Activated CD4-positive, alpha-beta T cell treated with anti-CD3 and anti-CD28 coated beads, Interleukin-2, amount 10 ng/mL, durations not matched to agents 7 days and 5 days (primary cell): Measurements from ENCODE around the gene THAP4. TPM values are rescaled to one million over a fixed set of nuclear protein-coding genes. Genes with fewer than 3 reads are reported as not detected.

Experiments
- CTCF ChIA-PET: fragments of 350-600 bp; sonication (Branson Sonifier 250); formaldehyde crosslinking; loops from one replicate; lab custom pipeline; 2021; ENCODE audit warnings: antibody characterized with exemption; lab: Charles Lee
- POLR2A ChIA-PET: fragments of 350-600 bp; sonication (Branson Sonifier 250); formaldehyde crosslinking; loops from one replicate; lab custom pipeline; 2021; ENCODE audit warnings: antibody characterized with exemption; lab: Charles Lee
- DNase-seq: peaks from one replicate; pipeline ENCODE4 v3.0.0-alpha.2; 2020
- H3K27ac Mint-ChIP-seq: one replicate; pipeline ENCODE4 v1.8.0; 2021; ENCODE audit warnings: mild to moderate bottlenecking, moderate library complexity, mixed read lengths
- H3K27me3 Mint-ChIP-seq: one replicate; pipeline ENCODE4 v1.8.0; 2021; ENCODE audit warnings: mixed read lengths
- H3K36me3 Mint-ChIP-seq: one replicate; pipeline ENCODE4 v1.8.0; 2021; ENCODE audit warnings: low read depth, mixed read lengths
- H3K4me1 Mint-ChIP-seq: one replicate; pipeline ENCODE4 v1.8.0; 2021; ENCODE audit warnings: mixed read lengths
- H3K4me3 Mint-ChIP-seq: one replicate; pipeline ENCODE4 v1.8.0; 2021; ENCODE audit warnings: mild to moderate bottlenecking, moderate library complexity, mixed read lengths
- H3K9me3 Mint-ChIP-seq: one replicate; pipeline ENCODE4 v1.8.0; 2021; ENCODE audit warnings: mixed read lengths
- total RNA-seq, 2 experiments: library from RNA; stranded (reverse); gene quantifications; one replicate each; pipeline ENCODE4 v1.2.3, GENCODE V29; 2021

THAP4 gene
- total RNA-seq, 2 experiments from 2014 or later, result 35.4 to 37.0 TPM

DNA sequence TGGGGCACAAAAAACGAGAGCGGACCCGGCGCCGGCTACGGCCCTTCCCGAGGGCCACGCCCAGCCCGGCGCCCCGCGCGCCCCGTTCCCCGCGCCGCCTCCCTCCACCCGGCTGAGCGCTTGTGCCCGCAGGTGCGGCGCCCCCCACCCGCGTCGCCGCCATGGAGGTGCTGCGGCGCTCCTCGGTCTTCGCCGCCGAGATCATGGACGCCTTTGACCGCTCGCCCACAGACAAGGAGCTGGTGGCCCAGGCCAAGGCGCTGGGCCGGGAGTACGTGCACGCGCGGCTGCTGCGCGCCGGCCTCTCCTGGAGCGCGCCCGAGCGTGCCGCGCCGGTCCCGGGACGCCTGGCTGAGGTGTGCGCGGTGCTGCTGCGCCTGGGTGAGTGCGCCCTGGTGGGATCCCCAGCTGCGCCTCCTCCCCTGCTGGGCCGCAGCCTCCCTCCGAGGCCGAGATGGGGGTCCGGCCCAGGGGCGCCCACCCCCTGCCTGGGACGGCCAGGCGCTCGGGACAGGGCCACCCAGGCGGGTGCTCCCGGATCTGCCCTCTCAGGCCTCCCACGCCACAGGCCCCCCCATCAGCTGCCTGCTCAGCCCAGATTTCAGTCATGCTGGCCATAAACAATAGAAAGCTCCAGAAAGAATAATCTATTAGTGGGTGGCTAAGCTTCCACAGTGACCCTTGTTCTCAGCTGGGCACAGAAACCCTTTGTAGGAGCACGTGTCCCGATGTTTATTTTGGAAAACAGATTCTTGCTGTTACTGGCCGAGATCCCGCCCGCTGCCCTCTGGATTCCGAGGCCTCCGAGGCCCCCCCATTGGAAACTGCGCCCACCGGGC lies 77.4 kb downstream of the THAP4 start:
- Mint-ChIP-seq H3K27me3 (peaks cover 37% of the 10 kb centered on the region), H3K27ac (no peak overlapping the region), H3K9me3 (peaks cover 9% of the 10 kb centered on the region), H3K36me3 (peaks cover 9% of the 10 kb centered on the region), H3K4me1 (peaks cover 13% of the 10 kb centered on the region), H3K4me3 (peak overlapping the region; percentile 34)
- DNase-seq, result no peak
- CTCF ChIA-PET, result interaction anchor here (1.5 kb wide), 2 partner anchors 15 to 16 kb away, joined by 4 read pairs; no protein-coding TSS in a partner anchor
- POLR2A ChIA-PET, result no interaction called here

DNA sequence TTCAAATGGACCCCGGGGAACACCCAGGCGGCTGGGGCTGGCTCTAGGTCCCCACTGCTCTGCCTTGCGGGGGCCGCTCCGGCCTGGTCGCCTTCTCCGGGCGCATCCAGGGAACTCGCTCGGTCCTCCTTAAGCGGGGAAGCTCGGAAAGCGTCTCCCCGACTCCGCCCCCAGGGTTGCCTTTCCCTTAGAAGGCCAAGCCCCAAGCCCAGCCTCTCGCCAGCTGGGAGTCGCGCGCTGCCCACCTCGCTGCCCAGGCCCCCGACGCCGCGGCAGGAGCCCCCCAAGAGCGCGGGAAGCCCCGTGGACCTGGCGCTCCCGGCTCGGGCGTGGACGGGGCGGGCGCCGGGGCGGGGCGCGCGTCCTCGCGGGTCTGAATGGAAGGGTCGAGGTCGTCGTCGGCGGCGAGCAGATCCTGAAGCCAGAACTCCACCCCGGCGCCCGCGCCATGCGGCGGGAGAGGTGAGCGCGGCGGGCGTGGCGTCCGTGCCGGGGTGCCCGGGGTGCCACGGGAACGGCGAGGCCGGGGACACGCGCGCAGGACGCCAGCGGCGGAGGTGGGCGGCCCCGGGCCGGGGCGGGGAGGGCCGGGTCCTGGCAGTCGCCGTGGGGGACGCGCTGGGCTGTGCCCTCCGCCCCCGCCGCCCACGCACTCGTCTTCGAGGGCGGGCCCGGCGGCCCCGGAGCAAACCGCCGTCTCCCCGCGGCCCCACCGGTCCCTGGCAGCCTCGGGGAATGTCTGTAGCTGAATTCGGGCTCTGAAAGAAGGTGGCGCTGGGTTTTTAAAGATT lies 78.2 kb downstream of the THAP4 start, which contains the start of gene BOK:
TSS of gene BOK (plus strand) at position 214 of the 791 bp plus-strand sequence. CDS start 739 bp downstream, outside the sequence.
- POLR2A ChIA-PET, result no interaction called here

DNA sequence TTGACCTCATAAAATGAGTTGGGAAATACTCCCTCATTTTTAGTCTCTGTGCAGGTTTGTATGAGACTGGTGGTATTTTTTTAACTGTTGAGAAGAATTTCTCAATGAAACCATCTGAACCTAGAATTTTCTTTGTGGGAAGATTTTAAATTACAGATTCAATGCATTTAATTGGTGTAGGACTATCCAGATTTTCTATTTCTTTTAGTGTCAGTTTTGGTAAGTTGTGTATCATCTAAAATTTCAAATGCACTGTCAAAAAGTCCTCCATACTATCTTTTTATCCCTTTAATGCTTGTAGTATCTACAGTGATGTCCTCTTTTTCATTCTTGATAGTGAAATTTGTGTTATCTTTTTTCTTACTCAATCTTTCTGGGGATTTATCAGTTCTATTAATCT lies 80.2 kb downstream of the THAP4 start:
- Mint-ChIP-seq H3K4me1 (peaks cover 13% of the 10 kb centered on the region), H3K36me3 (peaks cover 9% of the 10 kb centered on the region), H3K9me3 (peaks cover 9% of the 10 kb centered on the region), H3K27ac (no peak overlapping the region), H3K4me3 (no peak overlapping the region), H3K27me3 (peaks cover 37% of the 10 kb centered on the region)
- POLR2A ChIA-PET, result interaction anchor here (0.7 kb wide), 1 partner anchor 479 kb away, joined by 5 read pairs; no protein-coding TSS in a partner anchor
- no peak for DNase-seq
- CTCF ChIA-PET, result interaction anchor here (0.6 kb wide), 1 partner anchor 26 kb away, joined by 3 read pairs; no protein-coding TSS in a partner anchor

More for the DNA sequence above, 78.2 kb downstream of the THAP4 start, which contains the start of gene BOK:
- H3K9me3 Mint-ChIP-seq, result peaks cover 9% of the 10 kb centered on the region
- peaks cover 37% of the 10 kb centered on the region for H3K27me3 Mint-ChIP-seq
- CTCF ChIA-PET, result interaction anchor here (1.5 kb wide), 1 partner anchor 14 kb away, joined by 4 read pairs; no protein-coding TSS in a partner anchor
- H3K27ac Mint-ChIP-seq, result no peak within 1 kb of the TSS
- H3K4me3 Mint-ChIP-seq, result peak within 1 kb of the TSS; percentile 57
- no peak for DNase-seq
- peaks cover 13% of the 10 kb centered on the region for H3K4me1 Mint-ChIP-seq
- H3K36me3 Mint-ChIP-seq, result peaks cover 9% of the 10 kb centered on the region

GRCh38 chr2:241555711-241556110 lies 81.2 kb downstream of the THAP4 start:
- ChIA-PET CTCF (no interaction called here), POLR2A (no interaction called here)
- no peak overlapping the region for H3K27ac Mint-ChIP-seq
- no peak for DNase-seq
- peaks cover 9% of the 10 kb centered on the region for H3K36me3 Mint-ChIP-seq
- H3K4me1 Mint-ChIP-seq, result peaks cover 13% of the 10 kb centered on the region
- peaks cover 37% of the 10 kb centered on the region for H3K27me3 Mint-ChIP-seq
- peaks cover 9% of the 10 kb centered on the region for H3K9me3 Mint-ChIP-seq
- H3K4me3 Mint-ChIP-seq, result no peak overlapping the region

GRCh38 chr2:241554610-241555322 lies 82.2 kb downstream of the THAP4 start:
- Mint-ChIP-seq H3K4me3 (no peak overlapping the region), H3K27me3 (peaks cover 27% of the 10 kb centered on the region), H3K36me3 (peaks cover 9% of the 10 kb centered on the region), H3K4me1 (peaks cover 13% of the 10 kb centered on the region), H3K9me3 (peaks cover 9% of the 10 kb centered on the region), H3K27ac (no peak overlapping the region)
- ChIA-PET CTCF (interaction anchor here (0.6 kb wide), 1 partner anchor 554 kb away, joined by 3 read pairs; no protein-coding TSS in a partner anchor), POLR2A (no interaction called here)
- DNase-seq, result no peak

DNA sequence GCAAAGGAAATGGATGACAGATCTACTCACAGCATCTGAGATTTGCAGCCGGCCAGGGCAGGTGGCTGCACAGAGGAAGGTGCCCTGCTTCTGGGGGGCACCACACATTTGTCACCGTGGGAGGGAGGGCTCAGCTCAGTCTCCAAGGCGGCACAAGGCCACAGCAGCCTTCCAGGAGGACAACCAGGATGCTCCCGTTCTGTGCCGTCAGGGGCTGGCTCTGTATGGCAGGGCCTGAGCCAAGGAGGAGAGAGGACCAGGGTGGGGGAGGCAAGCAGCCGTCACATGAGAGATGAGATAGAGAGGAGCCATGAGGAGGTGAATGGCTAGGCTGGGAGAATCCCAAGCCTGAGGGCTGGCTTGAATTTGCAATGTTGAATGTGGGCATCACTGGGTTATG lies 83.0 kb downstream of the THAP4 start:
- Mint-ChIP-seq H3K4me1 (peaks cover 13% of the 10 kb centered on the region), H3K4me3 (no peak overlapping the region), H3K27me3 (peaks cover 28% of the 10 kb centered on the region), H3K27ac (no peak overlapping the region), H3K36me3 (peaks cover 9% of the 10 kb centered on the region), H3K9me3 (peaks cover 9% of the 10 kb centered on the region)
- POLR2A ChIA-PET, result no interaction called here
- CTCF ChIA-PET, result no interaction called here
- no peak for DNase-seq

GRCh38 chr2:241553512-241553830 lies 83.5 kb downstream of the THAP4 start:
- peaks cover 9% of the 10 kb centered on the region for H3K9me3 Mint-ChIP-seq
- POLR2A ChIA-PET, result no interaction called here
- H3K4me1 Mint-ChIP-seq, result peaks cover 13% of the 10 kb centered on the region
- CTCF ChIA-PET, result no interaction called here
- H3K4me3 Mint-ChIP-seq, result no peak overlapping the region
- H3K27me3 Mint-ChIP-seq, result peaks cover 28% of the 10 kb centered on the region
- no peak for DNase-seq
- peaks cover 9% of the 10 kb centered on the region for H3K36me3 Mint-ChIP-seq
- no peak overlapping the region for H3K27ac Mint-ChIP-seq

DNA sequence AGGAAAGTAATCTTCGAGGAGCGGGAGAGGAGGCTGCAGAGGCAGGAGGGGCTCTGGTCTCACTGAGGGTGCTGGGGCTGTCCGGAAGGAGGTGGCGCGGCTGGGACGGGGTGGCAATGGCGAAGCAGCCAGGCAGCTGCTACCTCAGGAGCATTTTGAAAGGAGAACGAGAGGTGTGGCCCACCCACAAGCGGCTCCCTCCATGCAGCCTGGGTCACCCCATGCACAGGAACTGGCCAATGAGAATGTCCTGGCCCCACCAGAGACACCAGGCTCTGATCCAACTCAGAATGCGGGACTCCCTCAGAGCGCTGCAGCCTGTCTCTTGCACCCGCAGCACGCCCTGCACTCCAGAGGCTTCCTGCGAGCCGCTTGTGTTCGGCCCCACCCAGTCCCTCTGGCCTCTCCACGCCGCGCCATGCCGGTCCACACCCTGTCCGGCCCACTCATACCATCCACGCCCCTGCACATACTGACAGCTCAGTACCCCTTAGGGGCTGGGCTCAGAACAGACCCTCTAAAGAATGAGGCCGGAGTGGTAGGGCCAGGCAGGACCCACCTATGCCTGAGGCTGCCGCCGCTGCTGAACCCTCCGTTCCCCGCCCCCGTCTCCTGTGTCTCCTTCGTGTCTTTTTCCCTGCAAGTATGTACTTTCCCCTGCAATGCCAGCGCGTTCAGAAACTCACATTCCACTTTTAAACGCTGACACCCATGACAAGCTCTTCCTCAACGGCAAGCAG lies 84.8 kb downstream of the THAP4 start:
- ChIA-PET POLR2A (no interaction called here), CTCF (no interaction called here)
- DNase-seq, result no peak
- peaks cover 2% of the 10 kb centered on the region for H3K36me3 Mint-ChIP-seq
- peaks cover 8% of the 10 kb centered on the region for H3K4me1 Mint-ChIP-seq
- peaks cover 5% of the 10 kb centered on the region for H3K9me3 Mint-ChIP-seq
- H3K27ac Mint-ChIP-seq, result no peak overlapping the region
- H3K4me3 Mint-ChIP-seq, result no peak overlapping the region
- peaks cover 20% of the 10 kb centered on the region for H3K27me3 Mint-ChIP-seq

GRCh38 chr2:241551599-241551997 lies 85.4 kb downstream of the THAP4 start:
- ChIA-PET POLR2A (no interaction called here), CTCF (no interaction called here)
- DNase-seq, result no peak

GRCh38 chr2:241550616-241551580 lies 86.1 kb downstream of the THAP4 start:
- ChIA-PET CTCF (interaction anchor here (1.0 to 1.3 kb wide), 2 partner anchors 9 to 85 kb away, joined by 3 read pairs; no protein-coding TSS in a partner anchor), POLR2A (no interaction called here)
- H3K27ac Mint-ChIP-seq, result no peak overlapping the region
- H3K4me1 Mint-ChIP-seq, result peaks cover 6% of the 10 kb centered on the region
- no peaks in the 10 kb centered on the region for H3K9me3 Mint-ChIP-seq
- H3K27me3 Mint-ChIP-seq, result peaks cover 14% of the 10 kb centered on the region
- H3K4me3 Mint-ChIP-seq, result no peak overlapping the region
- DNase-seq, result no peak
- no peaks in the 10 kb centered on the region for H3K36me3 Mint-ChIP-seq

More at GRCh38 chr2:241551599-241551997, 85.4 kb downstream of the THAP4 start:
- Mint-ChIP-seq H3K4me3 (no peak overlapping the region), H3K27ac (no peak overlapping the region), H3K36me3 (no peaks in the 10 kb centered on the region), H3K4me1 (peaks cover 8% of the 10 kb centered on the region), H3K9me3 (peaks cover under 1% of the 10 kb centered on the region), H3K27me3 (peaks cover 19% of the 10 kb centered on the region)

- Mint-ChIP-seq H3K36me3 (no peaks in the 10 kb centered on the region), H3K27me3 (peaks cover 14% of the 10 kb centered on the region), H3K4me1 (no peaks in the 10 kb centered on the region), H3K27ac (no peak overlapping the region), H3K4me3 (no peak overlapping the region), H3K9me3 (no peaks in the 10 kb centered on the region)
- CTCF ChIA-PET, result interaction anchor here (0.6 kb wide), 2 partner anchors 18 to 108 kb away, joined by 3 read pairs; no protein-coding TSS in a partner anchor
- POLR2A ChIA-PET, result no interaction called here
- DNase-seq, result no peak
These were observed 88.5 kb downstream of the THAP4 start for GRCh38 chr2:241548451-241548835.
